ENCODE results near the gene PACRG.

DNA sequence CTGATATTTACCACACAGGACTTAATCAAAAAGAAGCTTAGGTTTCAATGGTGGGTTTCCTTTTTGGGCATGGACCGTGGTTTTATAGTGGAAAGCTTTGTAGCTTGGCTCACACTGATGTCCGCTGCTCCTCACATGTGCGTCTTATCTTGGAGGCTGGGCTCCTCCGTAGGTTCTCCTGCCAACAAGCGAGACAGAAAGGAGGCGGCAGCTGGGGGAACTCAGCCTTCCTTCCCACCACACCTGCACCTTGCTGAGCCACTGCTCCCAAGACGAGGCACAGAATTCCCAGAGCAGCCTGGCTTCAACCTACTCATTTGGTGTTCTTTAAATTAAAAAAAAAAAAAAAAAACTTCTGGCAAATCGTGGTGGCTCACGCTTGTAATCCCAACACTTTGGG, 451.3 kb downstream of the PACRG start:
- TF ChIP-seq, protein P1, sequence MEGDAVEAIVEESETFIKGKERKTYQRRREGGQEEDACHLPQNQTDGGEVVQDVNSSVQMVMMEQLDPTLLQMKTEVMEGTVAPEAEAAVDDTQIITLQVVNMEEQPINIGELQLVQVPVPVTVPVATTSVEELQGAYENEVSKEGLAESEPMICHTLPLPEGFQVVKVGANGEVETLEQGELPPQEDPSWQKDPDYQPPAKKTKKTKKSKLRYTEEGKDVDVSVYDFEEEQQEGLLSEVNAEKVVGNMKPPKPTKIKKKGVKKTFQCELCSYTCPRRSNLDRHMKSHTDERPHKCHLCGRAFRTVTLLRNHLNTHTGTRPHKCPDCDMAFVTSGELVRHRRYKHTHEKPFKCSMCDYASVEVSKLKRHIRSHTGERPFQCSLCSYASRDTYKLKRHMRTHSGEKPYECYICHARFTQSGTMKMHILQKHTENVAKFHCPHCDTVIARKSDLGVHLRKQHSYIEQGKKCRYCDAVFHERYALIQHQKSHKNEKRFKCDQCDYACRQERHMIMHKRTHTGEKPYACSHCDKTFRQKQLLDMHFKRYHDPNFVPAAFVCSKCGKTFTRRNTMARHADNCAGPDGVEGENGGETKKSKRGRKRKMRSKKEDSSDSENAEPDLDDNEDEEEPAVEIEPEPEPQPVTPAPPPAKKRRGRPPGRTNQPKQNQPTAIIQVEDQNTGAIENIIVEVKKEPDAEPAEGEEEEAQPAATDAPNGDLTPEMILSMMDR (conservative IDR thresholded peaks at IDR 0.05; ENCODE audit: low read length), result no peak
- TF ChIP-seq EZH2phosphoT487 (IDR thresholded peaks at IDR 0.05; ENCODE audit: borderline replicate concordance, low read depth, low read length), result no peak

Measured in OCI-LY7 (cell line).